Stimulated activated CD4-positive, alpha-beta T cell treated with anti-CD3 and anti-CD28 coated beads, Interleukin-1b, Interleukin-23, amount 100 ng/mL, for 1 hour (primary cell): Measurements from ENCODE around the gene KRT9.
"Not testable (repeated sequence)": the region's sequence is repeated elsewhere in the genome, so short reads cannot be mapped to it uniquely, and the experiment has no call there.

Experiments
- DNase-seq, 2 donors: peaks; one replicate each; pipeline ENCODE4 v3.0.0-alpha.2; 2020; ENCODE audit warnings: low read depth in 2 of 2

The KRT9 gene

GRCh38 chr17:41571561-41572434 lies at the start of gene KRT9:
KRT9 (minus strand) TSS chr17:41572059; CDS start chr17:41571992, 67 bp downstream.
- no peak for DNase-seq

- DNase-seq: not testable (repeated sequence)
These were observed 49.6 kb upstream of the KRT9 start for GRCh38 chr17:41621435-41621817.

GRCh38 chr17:41620583-41621434 lies 49.0 kb upstream of the KRT9 start:
- no peak for DNase-seq

GRCh38 chr17:41619927-41620582 lies 48.2 kb upstream of the KRT9 start:
- DNase-seq: not testable (repeated sequence)

GRCh38 chr17:41619036-41619926 lies 47.4 kb upstream of the KRT9 start:
- DNase-seq: no peak

- no peak for DNase-seq
These were observed 46.6 kb upstream of the KRT9 start for GRCh38 chr17:41618341-41619035.

- no peak for DNase-seq
These were observed 45.8 kb upstream of the KRT9 start for GRCh38 chr17:41617698-41618097.

GRCh38 chr17:41617136-41617535 lies 45.3 kb upstream of the KRT9 start:
- DNase-seq: no peak

GRCh38 chr17:41616486-41616885 lies 44.6 kb upstream of the KRT9 start:
- not testable (repeated sequence) for DNase-seq

- no peak for DNase-seq
These were observed 43.6 kb upstream of the KRT9 start for GRCh38 chr17:41615454-41615853.

- DNase-seq: not testable (repeated sequence)
These were observed 42.9 kb upstream of the KRT9 start for GRCh38 chr17:41614767-41615166.

GRCh38 chr17:41614098-41614497 lies 42.2 kb upstream of the KRT9 start:
- no peak for DNase-seq

GRCh38 chr17:41613277-41614082 lies 41.6 kb upstream of the KRT9 start:
- DNase-seq: no peak

- DNase-seq: not testable (repeated sequence)
These were observed 40.7 kb upstream of the KRT9 start, which contains the start of gene KRT16 for GRCh38 chr17:41612376-41613160. KRT16 (minus strand) TSS chr17:41612767; CDS start chr17:41612688, 79 bp downstream.

GRCh38 chr17:41610965-41611640 lies 39.2 kb upstream of the KRT9 start:
- DNase-seq: no peak

- not testable (repeated sequence) for DNase-seq
These were observed 38.2 kb upstream of the KRT9 start for GRCh38 chr17:41610061-41610517.

- not testable (repeated sequence) for DNase-seq
These were observed 35.1 kb upstream of the KRT9 start for GRCh38 chr17:41606930-41607329.

GRCh38 chr17:41602524-41602923 lies 30.7 kb upstream of the KRT9 start:
- no peak for DNase-seq
